ENCODE results near the gene LAMC3.

LAMC3 gene

GRCh38 chr9:131125288-131126058 is 116.5 kb downstream of the LAMC3 start, which contains the start of gene NUP214:
Gene NUP214, plus strand, starts transcription at chr9:131125586. Its CDS starts 119 bp downstream, at chr9:131125705.
- peak; percentile 99 for DNase-seq

GRCh38 chr9:131126059-131126426 is 117.1 kb downstream of the LAMC3 start:
- DNase-seq: no peak

GRCh38 chr9:131129183-131129582 is 120.2 kb downstream of the LAMC3 start:
- no peak for DNase-seq

- no peak for DNase-seq
These were observed 129.7 kb downstream of the LAMC3 start for GRCh38 chr9:131138676-131139075.

- no peak for DNase-seq
These were observed 131.1 kb downstream of the LAMC3 start for GRCh38 chr9:131140112-131140511.

- DNase-seq: no peak
These were observed 131.6 kb downstream of the LAMC3 start for GRCh38 chr9:131140550-131140949.

GRCh38 chr9:131142160-131142559 is 133.2 kb downstream of the LAMC3 start:
- DNase-seq: no peak
